ENCODE data around the gene AFAP1L2.

The AFAP1L2 gene

GRCh38 chr10:114306116-114306973 lies 98.0 kb downstream of the AFAP1L2 start:
- no peak overlapping the region for H3K4me3 ChIP-seq (ENCODE audit: low read length)
- peak; percentile 45 for DNase-seq (ENCODE audit: low read depth)
- no peak for TF ChIP-seq CTCF (conservative IDR thresholded peaks at IDR 0.05; ENCODE audit: low read depth, low read length)

DNA sequence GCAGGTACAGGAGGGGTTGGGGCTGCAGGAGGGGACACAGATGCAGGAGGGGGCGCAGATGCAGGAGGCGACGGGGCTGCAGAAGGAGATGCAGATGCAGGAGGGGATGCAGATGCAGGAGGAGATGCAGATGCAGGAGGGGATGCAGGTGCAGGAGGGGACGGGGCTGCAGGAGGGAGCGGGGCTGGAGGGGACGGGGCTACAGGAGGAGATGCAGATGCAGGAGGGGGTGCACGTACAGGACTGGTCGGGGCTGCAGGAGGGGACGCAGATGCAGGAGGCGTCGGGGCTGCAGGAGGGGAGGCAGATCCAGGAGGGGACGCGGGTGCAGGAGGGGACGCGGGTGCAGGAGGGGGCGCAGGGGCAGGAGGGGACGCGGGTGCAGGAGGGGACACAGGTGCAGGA lies 98.8 kb downstream of the AFAP1L2 start:
- DNase-seq (ENCODE audit: low read depth), result no peak
- TF ChIP-seq CTCF (conservative IDR thresholded peaks at IDR 0.05; ENCODE audit: low read depth, low read length), result no peak
- no peak overlapping the region for H3K4me3 ChIP-seq (ENCODE audit: low read length)

DNA sequence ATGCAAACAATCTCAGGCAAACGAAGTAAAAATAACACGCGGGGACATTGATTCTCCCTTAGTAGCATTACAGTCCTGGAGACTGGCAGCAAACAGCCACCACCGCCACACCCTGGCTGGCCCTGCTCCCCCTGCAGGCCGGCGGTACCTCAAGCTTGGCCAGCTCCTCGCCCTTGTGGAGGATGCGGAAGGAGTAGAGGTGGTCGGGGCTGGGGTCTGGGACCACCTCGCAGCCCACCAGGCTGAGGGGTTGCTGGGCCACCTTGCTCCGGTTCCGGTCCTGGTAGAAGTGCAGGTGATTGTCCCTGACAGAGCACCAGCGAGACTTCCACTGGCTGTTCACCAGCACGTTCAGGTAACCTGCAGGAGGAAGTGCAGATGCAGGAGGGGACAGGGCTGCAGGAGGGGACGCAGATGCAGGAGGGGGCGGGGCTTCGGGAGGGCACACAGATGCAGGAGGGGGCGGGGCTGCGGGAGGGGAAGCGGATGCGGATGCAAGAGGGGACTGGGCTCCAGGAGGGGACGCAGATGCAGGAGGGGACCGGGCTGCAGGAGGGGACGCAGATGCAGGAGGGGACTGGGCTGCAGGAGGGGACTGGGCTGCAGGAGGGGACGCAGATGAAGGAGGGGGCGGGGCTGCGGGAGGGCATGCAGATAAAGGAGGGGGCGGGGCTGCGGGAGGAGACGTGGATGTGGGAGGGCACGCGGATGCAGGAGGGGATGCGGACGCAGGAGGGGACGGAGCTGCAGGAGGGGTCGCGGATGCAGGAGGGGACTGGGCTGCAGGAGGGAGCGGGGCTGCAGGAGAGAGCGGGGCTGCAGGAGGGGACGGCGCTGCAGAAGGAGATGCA lies 99.5 kb downstream of the AFAP1L2 start:
- DNase-seq (ENCODE audit: low read depth), result no peak
- TF ChIP-seq CTCF (conservative IDR thresholded peaks at IDR 0.05; ENCODE audit: low read depth, low read length), result peak; percentile 83
- peak overlapping the region; percentile 45 for H3K4me3 ChIP-seq (ENCODE audit: low read length)

DNA sequence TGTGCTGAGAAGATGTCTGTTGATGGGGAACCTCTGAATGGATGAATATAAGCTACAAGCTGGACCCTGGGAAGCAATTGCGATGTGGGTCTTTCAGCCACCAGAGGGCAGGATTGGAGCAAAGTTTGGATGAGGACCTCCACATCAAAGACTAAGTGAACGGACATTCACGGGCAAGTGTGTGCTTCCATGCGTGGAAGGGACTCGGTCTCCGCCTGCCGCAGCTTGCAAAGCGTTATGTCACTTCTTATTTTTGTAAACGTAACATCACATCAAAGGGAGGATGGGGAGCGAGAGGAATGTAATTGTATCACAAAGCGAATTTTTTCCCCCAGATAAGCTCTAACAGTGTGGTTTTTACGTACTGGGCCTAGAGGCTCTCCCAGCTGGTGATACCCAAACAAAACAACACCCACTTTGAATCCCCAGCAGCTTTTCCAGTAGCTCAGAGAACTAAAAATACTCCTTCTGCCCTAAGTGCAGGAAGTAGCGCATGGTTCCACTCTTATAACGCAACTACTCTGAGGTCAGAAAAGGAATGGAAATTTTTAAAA lies 100.2 kb downstream of the AFAP1L2 start:
- peak overlapping the region; percentile 45 for H3K4me3 ChIP-seq (ENCODE audit: low read length)
- DNase-seq (ENCODE audit: low read depth), result peak; percentile 43
- TF ChIP-seq CTCF (conservative IDR thresholded peaks at IDR 0.05; ENCODE audit: low read depth, low read length), result peak; percentile 83

DNA sequence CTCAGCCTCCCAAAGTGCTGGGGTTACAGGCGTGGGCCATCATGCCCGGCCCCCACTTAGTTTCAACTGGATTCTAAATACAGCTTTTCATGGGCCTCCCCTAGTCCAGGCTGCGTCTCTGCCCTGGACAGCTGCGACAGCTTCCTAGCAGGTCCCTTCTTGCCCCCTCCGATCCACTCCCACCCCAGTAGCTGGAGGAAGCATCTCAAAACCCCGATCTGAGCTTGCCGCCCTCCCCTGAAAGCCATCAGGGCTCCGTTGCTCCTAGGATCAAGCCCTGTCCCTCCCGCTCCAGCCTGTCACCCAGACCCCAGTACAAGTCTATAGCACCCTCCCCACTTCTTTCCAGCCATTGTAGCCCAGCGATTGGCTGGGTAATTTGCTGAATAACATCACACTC lies 100.7 kb downstream of the AFAP1L2 start:
- no peak overlapping the region for H3K4me3 ChIP-seq (ENCODE audit: low read length)
- DNase-seq (ENCODE audit: low read depth), result no peak
- no peak for TF ChIP-seq CTCF (conservative IDR thresholded peaks at IDR 0.05; ENCODE audit: low read depth, low read length)

- peak; percentile 13 for DNase-seq (ENCODE audit: low read depth)
- TF ChIP-seq CTCF (conservative IDR thresholded peaks at IDR 0.05; ENCODE audit: low read depth, low read length), result no peak
- H3K4me3 ChIP-seq (ENCODE audit: low read length), result no peak overlapping the region
Measured at GRCh38 chr10:114301951-114302710, 102.2 kb downstream of the AFAP1L2 start.
